ENCODE measurements around the gene UBP1.

Gene UBP1

GRCh38 chr3:33401781-33402180 lies 38.4 kb downstream of the UBP1 start:
- Histone ChIP-seq H3K9me3 (ENCODE audit: low read length) (no peaks in the 10 kb centered on the region), H2AFZ (ENCODE audit: low read length) (no peak overlapping the region), H3K9me2 (ENCODE audit: low read depth, low read length) (no peaks in the 10 kb centered on the region), H3K9ac (ENCODE audit: low read length) (no peak overlapping the region), H3F3A (ENCODE audit: insufficient read depth, low read length) (no peaks in the 10 kb centered on the region), H3K4me3 (ENCODE audit: low read depth, low read length, poor library complexity, severe bottlenecking) (no peak overlapping the region), H3K27ac (ENCODE audit: low read depth, low read length, poor library complexity, severe bottlenecking) (no peak overlapping the region), H4K20me1 (ENCODE audit: insufficient read depth, low read length) (no peaks in the 10 kb centered on the region), H3K4me1 (ENCODE audit: insufficient read depth, low read length, severe bottlenecking) (no peaks in the 10 kb centered on the region), H3K36me3 (ENCODE audit: insufficient read depth, low read length) (peaks cover 90% of the 10 kb centered on the region), H3K79me2 (ENCODE audit: insufficient read depth, low read length) (no peaks in the 10 kb centered on the region), H3K27me3 (ENCODE audit: insufficient read depth, low read length) (no peaks in the 10 kb centered on the region), H3K4me2 (ENCODE audit: low read length) (no peak overlapping the region)
- TF ChIP-seq CTCF (IDR thresholded peaks at IDR 0.05; ENCODE audit: low read length) (no peak), EZH2 (IDR thresholded peaks at IDR 0.05; ENCODE audit: borderline replicate concordance, low read length) (no peak)

- Histone ChIP-seq H3K4me2 (ENCODE audit: low read length) (no peak overlapping the region), H3F3A (ENCODE audit: insufficient read depth, low read length) (no peaks in the 10 kb centered on the region), H3K9me3 (ENCODE audit: low read length) (no peaks in the 10 kb centered on the region), H3K9ac (ENCODE audit: low read length) (no peak overlapping the region), H3K79me2 (ENCODE audit: insufficient read depth, low read length) (no peaks in the 10 kb centered on the region), H3K36me3 (ENCODE audit: insufficient read depth, low read length) (peaks cover 89% of the 10 kb centered on the region), H3K9me2 (ENCODE audit: low read depth, low read length) (no peaks in the 10 kb centered on the region), H3K4me1 (ENCODE audit: insufficient read depth, low read length, severe bottlenecking) (no peaks in the 10 kb centered on the region), H3K27ac (ENCODE audit: low read depth, low read length, poor library complexity, severe bottlenecking) (no peak overlapping the region), H3K27me3 (ENCODE audit: insufficient read depth, low read length) (no peaks in the 10 kb centered on the region), H3K4me3 (ENCODE audit: low read depth, low read length, poor library complexity, severe bottlenecking) (no peak overlapping the region), H4K20me1 (ENCODE audit: insufficient read depth, low read length) (no peaks in the 10 kb centered on the region), H2AFZ (ENCODE audit: low read length) (no peak overlapping the region)
- TF ChIP-seq EZH2 (IDR thresholded peaks at IDR 0.05; ENCODE audit: borderline replicate concordance, low read length) (no peak), CTCF (IDR thresholded peaks at IDR 0.05; ENCODE audit: low read length) (no peak)
These were observed 41.8 kb downstream of the UBP1 start for GRCh38 chr3:33398410-33398809.

GRCh38 chr3:33395900-33396299 lies 44.3 kb downstream of the UBP1 start:
- H2AFZ ChIP-seq (ENCODE audit: low read length), result no peak overlapping the region
- no peak overlapping the region for H3K27ac ChIP-seq (ENCODE audit: low read depth, low read length, poor library complexity, severe bottlenecking)
- no peaks in the 10 kb centered on the region for H3K27me3 ChIP-seq (ENCODE audit: insufficient read depth, low read length)
- no peak for TF ChIP-seq EZH2 (IDR thresholded peaks at IDR 0.05; ENCODE audit: borderline replicate concordance, low read length)
- no peak for TF ChIP-seq CTCF (IDR thresholded peaks at IDR 0.05; ENCODE audit: low read length)
- no peaks in the 10 kb centered on the region for H3K79me2 ChIP-seq (ENCODE audit: insufficient read depth, low read length)
- H3F3A ChIP-seq (ENCODE audit: insufficient read depth, low read length), result no peaks in the 10 kb centered on the region
- H3K4me2 ChIP-seq (ENCODE audit: low read length), result no peak overlapping the region
- H3K9ac ChIP-seq (ENCODE audit: low read length), result no peak overlapping the region
- no peaks in the 10 kb centered on the region for H3K9me2 ChIP-seq (ENCODE audit: low read depth, low read length)
- H4K20me1 ChIP-seq (ENCODE audit: insufficient read depth, low read length), result no peaks in the 10 kb centered on the region
- peaks cover 89% of the 10 kb centered on the region for H3K36me3 ChIP-seq (ENCODE audit: insufficient read depth, low read length)
- H3K9me3 ChIP-seq (ENCODE audit: low read length), result no peaks in the 10 kb centered on the region
- no peak overlapping the region for H3K4me3 ChIP-seq (ENCODE audit: low read depth, low read length, poor library complexity, severe bottlenecking)
- no peaks in the 10 kb centered on the region for H3K4me1 ChIP-seq (ENCODE audit: insufficient read depth, low read length, severe bottlenecking)
